ENCODE data around the gene DNAI7. TPM values are rescaled to one million over a fixed set of nuclear protein-coding genes. Genes with fewer than 3 reads are reported as not detected.

DNAI7 gene
- under 1 TPM in 1 of 2 donors, not detected in 1; 0.17 TPM for total RNA-seq

- Mint-ChIP-seq H3K27ac (peak within 1 kb of the TSS; percentile 96 to 99), H3K4me3 (peak within 1 kb of the TSS; percentile 99), H3K36me3 (no peaks in the 10 kb centered on the region), H3K27me3 (no peaks in the 10 kb centered on the region), H3K9me3 (no peaks in the 10 kb centered on the region), H3K4me1 (ENCODE audit: low read depth in 2 of 2) (peaks cover 17 to 21% of the 10 kb centered on the region in 2 donors)
- peak; percentile 99 to 100 for ATAC-seq
- peak; percentile 97 for DNase-seq (ENCODE audit: low spot score)
Observed at GRCh38 chr12:25195056-25195971, at the start of gene DNAI7, which contains the start of gene ETFRF1. Gene DNAI7, minus strand, starts transcription at chr12:25195160. Its CDS starts 82 bp downstream, at chr12:25195078. Gene ETFRF1, plus strand, starts transcription at chr12:25195237. Its CDS starts 8,720 bp downstream, at chr12:25203957.

- H3K27me3 Mint-ChIP-seq: no peaks in the 10 kb centered on the region
- no peak for ATAC-seq
- H3K9me3 Mint-ChIP-seq: no peaks in the 10 kb centered on the region
- H3K27ac Mint-ChIP-seq: no peak overlapping the region
- no peak overlapping the region for H3K4me3 Mint-ChIP-seq
- H3K36me3 Mint-ChIP-seq: peaks cover 10% of the 10 kb centered on the region
- no peak for DNase-seq (ENCODE audit: low spot score)
- H3K4me1 Mint-ChIP-seq (ENCODE audit: low read depth in 2 of 2): peaks cover 18 to 32% of the 10 kb centered on the region in 2 donors
Observed at GRCh38 chr12:25243680-25243990, 48.7 kb upstream of the DNAI7 start.

GRCh38 chr12:25242981-25243679, 48.2 kb upstream of the DNAI7 start:
- ATAC-seq (no peak), DNase-seq (ENCODE audit: low spot score) (no peak)
- no peaks in the 10 kb centered on the region for H3K27me3 Mint-ChIP-seq
- no peak overlapping the region for H3K4me3 Mint-ChIP-seq
- no peaks in the 10 kb centered on the region for H3K9me3 Mint-ChIP-seq
- peaks cover 18 to 28% of the 10 kb centered on the region in 2 donors for H3K4me1 Mint-ChIP-seq (ENCODE audit: low read depth in 2 of 2)
- H3K36me3 Mint-ChIP-seq: peaks cover 10% of the 10 kb centered on the region
- H3K27ac Mint-ChIP-seq: no peak overlapping the region

- no peaks in the 10 kb centered on the region for H3K9me3 Mint-ChIP-seq
Observed at GRCh38 chr12:25241167-25242020, 46.4 kb upstream of the DNAI7 start.

GRCh38 chr12:25236626-25237025, 41.7 kb upstream of the DNAI7 start:
- Mint-ChIP-seq H3K4me3 (no peak overlapping the region), H3K27ac (no peak overlapping the region), H3K36me3 (peaks cover 4% of the 10 kb centered on the region), H3K27me3 (no peaks in the 10 kb centered on the region), H3K4me1 (ENCODE audit: low read depth in 2 of 2) (peaks cover 17 to 27% of the 10 kb centered on the region in 2 donors), H3K9me3 (no peaks in the 10 kb centered on the region)
- ATAC-seq (no peak), DNase-seq (ENCODE audit: low spot score) (no peak)

More at GRCh38 chr12:25241167-25242020, 46.4 kb upstream of the DNAI7 start:
- H3K4me1 Mint-ChIP-seq (ENCODE audit: low read depth in 2 of 2): peaks cover 19 to 26% of the 10 kb centered on the region in 2 donors
- peaks cover 10% of the 10 kb centered on the region for H3K36me3 Mint-ChIP-seq
- H3K27me3 Mint-ChIP-seq: no peaks in the 10 kb centered on the region
- DNase-seq (ENCODE audit: low spot score): no peak
- no peak overlapping the region for H3K27ac Mint-ChIP-seq
- no peak overlapping the region for H3K4me3 Mint-ChIP-seq
- peak in 1 of 2 donors; percentile 17 for ATAC-seq

- Mint-ChIP-seq H3K9me3 (no peaks in the 10 kb centered on the region), H3K4me3 (no peak overlapping the region), H3K4me1 (ENCODE audit: low read depth in 2 of 2) (peaks cover 17 to 23% of the 10 kb centered on the region in 2 donors), H3K27me3 (no peaks in the 10 kb centered on the region), H3K36me3 (peaks cover 4% of the 10 kb centered on the region), H3K27ac (no peak overlapping the region)
- DNase-seq (ENCODE audit: low spot score) (no peak), ATAC-seq (no peak)
Observed at GRCh38 chr12:25236190-25236589, 41.2 kb upstream of the DNAI7 start.

- Mint-ChIP-seq H3K27me3 (no peaks in the 10 kb centered on the region), H3K27ac (no peak overlapping the region), H3K9me3 (no peaks in the 10 kb centered on the region), H3K36me3 (peaks cover 7% of the 10 kb centered on the region), H3K4me1 (ENCODE audit: low read depth in 2 of 2) (peaks cover 0 to 3% of the 10 kb centered on the region in 2 donors), H3K4me3 (no peak overlapping the region)
- DNase-seq (ENCODE audit: low spot score) (no peak), ATAC-seq (no peak)
Observed at GRCh38 chr12:25213338-25213737, 18.4 kb upstream of the DNAI7 start.

GRCh38 chr12:25208554-25208953, 13.6 kb upstream of the DNAI7 start:
- DNase-seq (ENCODE audit: low spot score) (no peak), ATAC-seq (no peak)
- Mint-ChIP-seq H3K4me3 (no peak overlapping the region), H3K27me3 (no peaks in the 10 kb centered on the region), H3K27ac (no peak overlapping the region), H3K36me3 (no peaks in the 10 kb centered on the region), H3K4me1 (ENCODE audit: low read depth in 2 of 2) (no peaks in the 10 kb centered on the region), H3K9me3 (no peaks in the 10 kb centered on the region)

- Mint-ChIP-seq H3K9me3 (no peaks in the 10 kb centered on the region), H3K27me3 (no peaks in the 10 kb centered on the region), H3K36me3 (no peaks in the 10 kb centered on the region)
Observed at GRCh38 chr12:25207846-25208245, 12.9 kb upstream of the DNAI7 start.

GRCh38 chr12:25207411-25207810, 12.5 kb upstream of the DNAI7 start:
- Mint-ChIP-seq H3K9me3 (no peaks in the 10 kb centered on the region), H3K4me1 (ENCODE audit: low read depth in 2 of 2) (no peaks in the 10 kb centered on the region), H3K4me3 (no peak overlapping the region), H3K27me3 (no peaks in the 10 kb centered on the region), H3K27ac (no peak overlapping the region), H3K36me3 (no peaks in the 10 kb centered on the region)
- no peak for ATAC-seq
- DNase-seq (ENCODE audit: low spot score): no peak

More at GRCh38 chr12:25207846-25208245, 12.9 kb upstream of the DNAI7 start:
- Mint-ChIP-seq H3K4me3 (no peak overlapping the region), H3K4me1 (ENCODE audit: low read depth in 2 of 2) (no peaks in the 10 kb centered on the region), H3K27ac (no peak overlapping the region)
- no peak for DNase-seq (ENCODE audit: low spot score)
- ATAC-seq: no peak

- Mint-ChIP-seq H3K27me3 (no peaks in the 10 kb centered on the region), H3K36me3 (no peaks in the 10 kb centered on the region), H3K27ac (no peak overlapping the region), H3K4me3 (no peak overlapping the region), H3K9me3 (no peaks in the 10 kb centered on the region), H3K4me1 (ENCODE audit: low read depth in 2 of 2) (peaks cover 0 to 11% of the 10 kb centered on the region in 2 donors)
- no peak for DNase-seq (ENCODE audit: low spot score)
- no peak for ATAC-seq
Observed at GRCh38 chr12:25202137-25202536, 7.2 kb upstream of the DNAI7 start.

GRCh38 chr12:25200703-25201102, 5.7 kb upstream of the DNAI7 start:
- DNase-seq (ENCODE audit: low spot score): no peak
- no peak overlapping the region for H3K27ac Mint-ChIP-seq
- no peaks in the 10 kb centered on the region for H3K9me3 Mint-ChIP-seq
- H3K36me3 Mint-ChIP-seq: no peaks in the 10 kb centered on the region
- no peak overlapping the region for H3K4me3 Mint-ChIP-seq
- ATAC-seq: no peak
- no peaks in the 10 kb centered on the region for H3K27me3 Mint-ChIP-seq
- H3K4me1 Mint-ChIP-seq (ENCODE audit: low read depth in 2 of 2): peaks cover 5 to 15% of the 10 kb centered on the region in 2 donors

- H3K27me3 Mint-ChIP-seq: no peaks in the 10 kb centered on the region
- H3K4me3 Mint-ChIP-seq: no peak overlapping the region
- ATAC-seq (no peak), DNase-seq (ENCODE audit: low spot score) (no peak)
- H3K9me3 Mint-ChIP-seq: no peaks in the 10 kb centered on the region
- H3K36me3 Mint-ChIP-seq: no peaks in the 10 kb centered on the region
- H3K27ac Mint-ChIP-seq: no peak overlapping the region
- H3K4me1 Mint-ChIP-seq (ENCODE audit: low read depth in 2 of 2): peaks cover 17 to 30% of the 10 kb centered on the region in 2 donors
Observed at GRCh38 chr12:25197608-25198007, 2.6 kb upstream of the DNAI7 start.

All from natural killer cell treated with Interleukin-12 subunit alpha and Interleukin-12 subunit beta and Interleukin-15 and Interleukin-18, amount 100 ng/mL, for 72 hours (primary cell).